ENCODE data around the gene STMN3.

STMN3 gene

DNA sequence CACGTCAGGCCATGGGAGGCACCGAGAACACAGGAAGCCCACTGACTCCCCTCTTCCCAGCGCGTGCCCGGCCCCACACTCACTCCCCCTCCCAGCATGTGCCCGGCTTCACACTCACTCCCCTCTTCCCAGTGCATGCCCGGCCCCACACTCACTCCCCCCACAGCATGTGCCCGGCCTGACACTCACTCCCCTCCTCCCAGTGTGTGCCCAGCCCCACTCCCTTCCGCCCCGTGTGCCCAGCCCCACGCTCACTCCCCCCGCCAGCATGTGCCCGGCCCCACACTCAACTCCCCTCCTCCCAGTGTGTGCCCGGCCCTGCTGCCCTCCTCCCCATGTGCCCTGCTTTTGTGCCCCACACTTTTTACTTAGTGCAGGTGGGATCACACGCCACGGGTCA lies 14.6 kb upstream of the STMN3 start:
- H3K36me3 ChIP-seq (ENCODE audit: insufficient read depth, low read length) = peaks cover 47% of the 10 kb centered on the region
- H4K20me1 ChIP-seq (ENCODE audit: insufficient read depth, low read length) = no peaks in the 10 kb centered on the region

DNA sequence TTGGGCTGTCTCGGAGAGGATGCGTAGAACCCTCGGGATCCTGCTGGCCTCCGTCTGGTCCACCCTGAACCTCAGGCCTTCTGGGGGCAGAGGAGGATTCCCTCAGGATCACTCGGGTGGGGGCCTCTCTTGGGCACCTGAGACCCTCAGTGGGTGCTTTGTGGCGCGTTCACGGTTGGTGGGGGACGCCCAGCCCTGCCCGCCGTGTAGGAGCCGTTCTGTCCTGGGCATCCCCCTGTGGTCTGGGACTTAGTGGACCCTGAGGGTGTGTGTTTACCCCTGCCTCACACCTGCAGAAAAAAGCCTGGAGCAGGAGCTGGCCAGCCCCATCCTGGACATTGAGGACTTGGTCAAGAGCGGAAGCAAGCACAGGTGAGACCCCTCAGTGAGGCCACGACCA lies 12.5 kb upstream of the STMN3 start:
- no peaks in the 10 kb centered on the region for H3K9me2 ChIP-seq (ENCODE audit: low read depth, low read length)
- no peak overlapping the region for H3K9ac ChIP-seq (ENCODE audit: low read length)
- no peaks in the 10 kb centered on the region for H3K79me2 ChIP-seq (ENCODE audit: insufficient read depth, low read length)
- no peaks in the 10 kb centered on the region for H3F3A ChIP-seq (ENCODE audit: insufficient read depth, low read length)
- no peak overlapping the region for H3K27ac ChIP-seq (ENCODE audit: low read depth, low read length, poor library complexity, severe bottlenecking)
- H4K20me1 ChIP-seq (ENCODE audit: insufficient read depth, low read length) = no peaks in the 10 kb centered on the region
- H3K4me2 ChIP-seq (ENCODE audit: low read length) = no peak overlapping the region
- no peaks in the 10 kb centered on the region for H3K4me1 ChIP-seq (ENCODE audit: insufficient read depth, low read length, severe bottlenecking)
- no peak overlapping the region for H2AFZ ChIP-seq (ENCODE audit: low read length)
- no peak for TF ChIP-seq CTCF (IDR thresholded peaks at IDR 0.05; ENCODE audit: low read length)
- no peak for TF ChIP-seq EZH2 (IDR thresholded peaks at IDR 0.05; ENCODE audit: borderline replicate concordance, low read length)
- H3K27me3 ChIP-seq (ENCODE audit: insufficient read depth, low read length) = no peaks in the 10 kb centered on the region
- H3K36me3 ChIP-seq (ENCODE audit: insufficient read depth, low read length) = peaks cover 61% of the 10 kb centered on the region
- H3K9me3 ChIP-seq (ENCODE audit: low read length) = no peaks in the 10 kb centered on the region
- no peak overlapping the region for H3K4me3 ChIP-seq (ENCODE audit: low read depth, low read length, poor library complexity, severe bottlenecking)

More for the DNA sequence above, 14.6 kb upstream of the STMN3 start:
- no peaks in the 10 kb centered on the region for H3K4me1 ChIP-seq (ENCODE audit: insufficient read depth, low read length, severe bottlenecking)
- no peaks in the 10 kb centered on the region for H3K79me2 ChIP-seq (ENCODE audit: insufficient read depth, low read length)
- no peaks in the 10 kb centered on the region for H3K9me3 ChIP-seq (ENCODE audit: low read length)
- no peak overlapping the region for H3K27ac ChIP-seq (ENCODE audit: low read depth, low read length, poor library complexity, severe bottlenecking)
- TF ChIP-seq EZH2 (IDR thresholded peaks at IDR 0.05; ENCODE audit: borderline replicate concordance, low read length) (no peak), CTCF (IDR thresholded peaks at IDR 0.05; ENCODE audit: low read length) (no peak)
- H2AFZ ChIP-seq (ENCODE audit: low read length) = no peak overlapping the region
- H3K9me2 ChIP-seq (ENCODE audit: low read depth, low read length) = no peaks in the 10 kb centered on the region
- H3K27me3 ChIP-seq (ENCODE audit: insufficient read depth, low read length) = no peaks in the 10 kb centered on the region
- no peak overlapping the region for H3K4me2 ChIP-seq (ENCODE audit: low read length)
- no peaks in the 10 kb centered on the region for H3F3A ChIP-seq (ENCODE audit: insufficient read depth, low read length)
- no peak overlapping the region for H3K4me3 ChIP-seq (ENCODE audit: low read depth, low read length, poor library complexity, severe bottlenecking)
- no peak overlapping the region for H3K9ac ChIP-seq (ENCODE audit: low read length)

DNA sequence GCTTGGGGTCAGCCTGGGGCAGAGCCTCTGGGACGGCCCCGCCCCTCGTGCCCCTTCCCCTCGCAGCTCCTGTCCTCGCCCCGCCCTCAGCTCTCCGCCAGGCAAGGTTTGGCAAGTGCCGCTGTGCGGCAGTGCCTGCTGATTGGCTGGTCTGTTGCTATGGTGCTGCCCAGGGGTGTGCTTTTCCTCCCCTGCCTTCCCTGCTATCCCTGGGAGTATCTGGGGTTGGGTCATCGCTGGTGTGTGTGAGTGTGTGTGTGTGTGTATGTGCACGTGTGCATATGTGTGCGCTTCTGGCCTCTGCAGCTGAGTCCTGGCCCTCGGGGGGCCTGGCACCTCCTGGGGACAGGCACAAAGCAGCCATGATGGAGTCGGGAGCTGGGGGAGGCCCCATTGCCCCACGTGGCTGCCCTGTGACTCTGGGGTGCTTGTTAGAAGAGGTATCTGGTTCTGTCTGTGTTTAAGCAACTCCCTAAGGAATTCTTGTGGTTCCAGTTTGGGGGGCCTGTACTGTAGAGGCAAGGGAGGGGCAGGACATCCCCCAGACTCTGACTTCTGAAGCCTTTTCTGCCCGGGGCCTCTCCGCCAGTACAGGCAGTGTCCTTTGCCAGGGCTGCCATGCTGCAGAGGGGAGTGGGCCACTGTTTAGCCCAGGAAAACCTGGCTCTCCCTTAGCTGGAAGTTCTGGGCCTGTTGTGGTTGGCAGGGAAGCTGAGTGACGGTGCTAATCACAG lies 11.8 kb upstream of the STMN3 start:
- H3K9me3 ChIP-seq (ENCODE audit: low read length) = no peaks in the 10 kb centered on the region
- TF ChIP-seq CTCF (IDR thresholded peaks at IDR 0.05; ENCODE audit: low read length) (no peak), EZH2 (IDR thresholded peaks at IDR 0.05; ENCODE audit: borderline replicate concordance, low read length) (no peak)
- no peaks in the 10 kb centered on the region for H3K27me3 ChIP-seq (ENCODE audit: insufficient read depth, low read length)
- H3K4me2 ChIP-seq (ENCODE audit: low read length) = no peak overlapping the region
- H3K9me2 ChIP-seq (ENCODE audit: low read depth, low read length) = no peaks in the 10 kb centered on the region
- no peaks in the 10 kb centered on the region for H3F3A ChIP-seq (ENCODE audit: insufficient read depth, low read length)
- H3K9ac ChIP-seq (ENCODE audit: low read length) = no peak overlapping the region
- H3K4me1 ChIP-seq (ENCODE audit: insufficient read depth, low read length, severe bottlenecking) = no peaks in the 10 kb centered on the region
- no peak overlapping the region for H2AFZ ChIP-seq (ENCODE audit: low read length)
- H3K36me3 ChIP-seq (ENCODE audit: insufficient read depth, low read length) = peaks cover 66% of the 10 kb centered on the region
- H3K79me2 ChIP-seq (ENCODE audit: insufficient read depth, low read length) = no peaks in the 10 kb centered on the region
- H3K4me3 ChIP-seq (ENCODE audit: low read depth, low read length, poor library complexity, severe bottlenecking) = no peak overlapping the region
- H4K20me1 ChIP-seq (ENCODE audit: insufficient read depth, low read length) = no peaks in the 10 kb centered on the region
- no peak overlapping the region for H3K27ac ChIP-seq (ENCODE audit: low read depth, low read length, poor library complexity, severe bottlenecking)
